Kidney (tissue), 14 donors: Measurements from ENCODE around the gene WNT7B. TPM values are rescaled to one million over a fixed set of nuclear protein-coding genes. Genes with fewer than 3 reads are reported as not detected.

Experiments
- DNase-seq, 5 donors: peaks; one replicate each; pipeline ENCODE4 v3.0.0-alpha.2; 2013 to 2020
- FAIRE-seq: peaks from 2 replicates; lab custom pipeline; 2012; peaks lifted over from hg19 to GRCh38; lab: Jason Lieb, UNC
- H3K27ac ChIP-seq, 2 donors: one replicate each; pipeline ENCODE4 v1.7.0; 2013; ENCODE audit warnings: low read depth in 2 of 2, low read length in 2 of 2, inconsistent platforms in 1 of 2
- H3K27me3 ChIP-seq: one replicate; pipeline ENCODE4 v1.7.1; 2013; ENCODE audit warnings: low read length, inconsistent platforms; ENCODE audit not compliant: control insufficient read depth, insufficient read depth
- H3K36me3 ChIP-seq, 3 donors: one replicate each; pipeline versions ENCODE4 v1.7.0 to v1.7.1; 2013; ENCODE audit warnings: low read length in 3 of 3, control low read depth in 1 of 3, inconsistent platforms in 1 of 3; ENCODE audit not compliant: insufficient read depth in 3 of 3, control insufficient read depth in 2 of 3
- H3K4me1 ChIP-seq, 3 donors: one replicate each; pipeline versions ENCODE4 v1.7.0 to v1.7.1; 2013; ENCODE audit warnings: low read length in 3 of 3, inconsistent platforms in 1 of 3, low read depth in 1 of 3; ENCODE audit not compliant: control insufficient read depth in 2 of 3, insufficient read depth in 2 of 3
- H3K4me3 ChIP-seq, 3 donors: one replicate each; pipeline versions ENCODE4 v1.7.0 to v1.8.1; 2013; ENCODE audit warnings: low read length in 3 of 3, control low read depth in 1 of 3, inconsistent platforms in 1 of 3
- H3K9ac ChIP-seq, 3 donors: one replicate each; pipeline versions ENCODE4 v1.7.0 to v1.7.1; 2013; ENCODE audit warnings: low read length in 3 of 3, control low read depth in 1 of 3, inconsistent platforms in 1 of 3
- H3K9me3 ChIP-seq, 3 donors: one replicate each; pipeline versions ENCODE4 v1.7.0 to v1.7.1; 2013; ENCODE audit warnings: low read length in 3 of 3, control low read depth in 1 of 3, inconsistent platforms in 1 of 3; ENCODE audit not compliant: control insufficient read depth in 2 of 3, insufficient read depth in 1 of 3
- CTCF ChIP-seq: IDR thresholded peaks from 3 replicates; pipeline ENCODE4 v1.5.1; 2012; ENCODE audit warnings: mild to moderate bottlenecking, moderate library complexity, borderline replicate concordance; ENCODE audit not compliant: insufficient read depth; ENCODE audit errors: extremely low read depth
- intact Hi-C: fragments of 100-400 bp; cut with DNase I; formaldehyde crosslinking; loops from one replicate; pipeline ENCODE4 v1.11.1; 2022
- polyA plus RNA-seq: library from polyadenylated mRNA; stranded (reverse); fragments of 350-450 nt; fragmentation: Illumina TruSeq; extraction: RNeasy Lipid Tissue Mini Kit (QIAGEN cat#74804); gene quantifications from one replicate; pipeline ENCODE4 v1.2.3, GENCODE V29; 2014; ENCODE audit warnings: low read depth, low replicate concordance; ENCODE audit not compliant: insufficient read depth
- total RNA-seq: library from RNA; stranded (reverse); fragmentation: NEBNext Ultra II Directional; extraction: Animal tissue kit (Norgen Biotek cat#: 25700); gene quantifications from one replicate; pipeline ENCODE4 v1.2.1, GENCODE V29; 2021
- donor health status: control.
- donor health status: control.
- donor health status: control.
- donor health status: control.
- donor health status: control.
- donor health status: DM: yes; HTN: yes; CAD: no.
- donor health status: Normal renal cell carcinoma (clear cell type).

WNT7B gene
- total and polyA plus RNA-seq, 2 donors from 2014 or later: 1.6 to 2.4 TPM

- FAIRE-seq: no peak
- DNase-seq: peak; percentile 68 to 94 (median 82)
Observed at GRCh38 chr22:45994491-45995404, 17.8 kb upstream of the WNT7B start.

GRCh38 chr22:45993841-45994240, 16.9 kb upstream of the WNT7B start:
- H3K9me3 ChIP-seq: no peaks in the 10 kb centered on the region
- peak in 1 of 5 donors; percentile 23 for DNase-seq
- no peaks in the 10 kb centered on the region for H3K36me3 ChIP-seq
- peaks cover 0 to 29% (median 7%) of the 10 kb centered on the region in 3 donors for H3K4me1 ChIP-seq
- H3K4me3 ChIP-seq: no peak overlapping the region
- no peak overlapping the region for H3K9ac ChIP-seq
- H3K27me3 ChIP-seq: no peaks in the 10 kb centered on the region
- FAIRE-seq: no peak
- intact Hi-C loops: loop anchor here (10.0 kb wide), 1 partner anchor 311 kb away; no protein-coding TSS in a partner anchor
- H3K27ac ChIP-seq: no peak overlapping the region
- TF ChIP-seq CTCF: no peak

More at GRCh38 chr22:45994491-45995404, 17.8 kb upstream of the WNT7B start:
- TF ChIP-seq CTCF: peak; percentile 96
- intact Hi-C loops: loop anchor here (10.0 kb wide), 1 partner anchor 310 kb away; no protein-coding TSS in a partner anchor
- peaks cover 0 to 32% (median 7%) of the 10 kb centered on the region in 3 donors for H3K4me1 ChIP-seq
- H3K27ac ChIP-seq: no peak overlapping the region
- no peaks in the 10 kb centered on the region for H3K36me3 ChIP-seq
- no peaks in the 10 kb centered on the region for H3K9me3 ChIP-seq
- H3K4me3 ChIP-seq: no peak overlapping the region
- no peaks in the 10 kb centered on the region for H3K27me3 ChIP-seq
- peak overlapping the region in 1 of 3 donors; percentile 38 for H3K9ac ChIP-seq

- FAIRE-seq (no peak), DNase-seq (no peak)
- intact Hi-C loops: loop anchor here (10.0 kb wide), 1 partner anchor 312 kb away; no protein-coding TSS in a partner anchor
- H3K4me1 ChIP-seq: peaks cover 0 to 27% (median 4%) of the 10 kb centered on the region in 3 donors
- H3K4me3 ChIP-seq: no peak overlapping the region
- TF ChIP-seq CTCF: no peak
- H3K27me3 ChIP-seq: no peaks in the 10 kb centered on the region
- no peaks in the 10 kb centered on the region for H3K36me3 ChIP-seq
- H3K27ac ChIP-seq: no peak overlapping the region
- H3K9ac ChIP-seq: no peak overlapping the region
- H3K9me3 ChIP-seq: no peaks in the 10 kb centered on the region
Observed at GRCh38 chr22:45993143-45993692, 16.3 kb upstream of the WNT7B start.
